ENCODE data around the gene GLRX.

GRCh38 chr5:95868136-95868535 is 45.6 kb upstream of the GLRX start:
- TF ChIP-seq CTCF (IDR thresholded peaks at IDR 0.05) (no peak), POLR2A (IDR thresholded peaks at IDR 0.05) (no peak)
